Measurements from ENCODE around the gene ZNF280D.

DNA sequence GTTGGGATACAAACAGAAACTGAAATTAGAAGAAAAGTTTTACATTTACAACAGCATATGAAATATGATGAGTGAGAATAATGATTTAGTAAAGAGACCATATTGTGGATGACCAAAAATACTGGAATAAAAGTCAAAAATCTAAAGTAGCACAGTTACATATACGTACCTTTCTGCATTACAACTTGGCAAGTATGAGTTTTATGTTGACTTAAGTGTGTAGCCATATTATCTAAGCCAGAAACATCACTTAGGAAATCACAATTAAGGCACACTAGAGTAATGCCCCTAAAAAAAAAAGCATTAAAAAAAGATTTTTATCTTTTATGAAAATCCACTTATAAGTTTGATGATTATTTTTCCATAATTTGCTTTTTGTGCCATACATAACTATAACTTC lies 79.1 kb downstream of the ZNF280D start:
- no peak for TF ChIP-seq POLR2A (IDR thresholded peaks at IDR 0.05; ENCODE audit: low read depth, low read length)
- TF ChIP-seq POLR2AphosphoS5 (IDR thresholded peaks at IDR 0.05; ENCODE audit: low read depth, low read length): no peak
